SK-N-MC (cell line): ENCODE measurements around the gene ZNF207.
"Not testable (repeated sequence)": the region's sequence is repeated elsewhere in the genome, so short reads cannot be mapped to it uniquely, and the experiment has no call there.

Experiments used
- EZH2 ChIP-seq: fragments of 200-600 bp; sonication (generic); IDR thresholded peaks from one replicate; pipeline ENCODE4 v1.6.1; 2017; ENCODE audit warnings: antibody characterized with exemption
- FOXP2 ChIP-seq: optimal IDR thresholded peaks from 2 replicates; pipeline ENCODE3; 2011; ENCODE audit warnings: mild to moderate bottlenecking, moderate library complexity; ENCODE audit not compliant: insufficient read depth; ENCODE audit errors: extremely low read length, control extremely low read depth
- POLR2AphosphoS5 ChIP-seq: IDR thresholded peaks from 2 replicates; pipeline ENCODE4 v1.6.1; 2012; ENCODE audit warnings: mild to moderate bottlenecking, low read depth, low read length, borderline replicate concordance

GRCh38 chr17:32320080-32320479, 29.9 kb upstream of the ZNF207 start:
- not testable (repeated sequence) for TF ChIP-seq EZH2, POLR2AphosphoS5, FOXP2
